ENCODE data around the gene BCL2L12.

DNA sequence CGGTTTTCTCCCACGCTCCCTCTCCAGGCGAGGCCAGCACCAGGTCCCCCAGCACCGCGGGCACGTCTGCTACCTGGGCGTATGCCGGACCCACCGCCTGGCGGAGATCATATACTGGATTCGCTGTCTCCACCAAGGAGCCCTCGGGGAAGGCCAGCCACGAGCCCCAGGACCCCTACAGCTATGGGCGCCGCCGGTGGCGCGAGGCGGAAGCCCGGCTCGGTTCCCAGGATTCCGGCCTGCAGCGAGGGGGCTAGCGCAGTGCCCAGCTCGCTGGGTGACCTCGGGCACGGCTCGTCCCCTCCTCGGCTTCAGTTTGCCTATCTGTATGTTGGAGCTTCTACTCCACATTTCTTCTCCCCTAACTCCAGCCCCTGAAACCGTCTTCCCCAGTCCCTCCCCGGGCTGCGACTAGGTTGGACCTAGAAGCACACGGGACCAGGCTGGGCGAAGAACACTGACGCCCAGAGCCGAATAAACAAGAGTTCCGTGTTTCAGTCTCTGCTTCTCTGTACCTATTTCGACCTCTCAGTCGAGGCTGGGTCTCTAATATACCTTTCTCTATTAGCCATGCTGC lies 24.4 kb downstream of the BCL2L12 start:
- TF ChIP-seq SIN3A (IDR thresholded peaks at IDR 0.05; ENCODE audit: borderline replicate concordance, insufficient read depth, low read length): no peak
- no peak for TF ChIP-seq FOXP2 (optimal IDR thresholded peaks at IDR 0.05; ENCODE audit: borderline replicate concordance, extremely low read depth, extremely low read length, insufficient read depth)
- TF ChIP-seq REST (IDR thresholded peaks at IDR 0.05; ENCODE audit: insufficient read depth in 1 of 2, low read depth in 2 of 2, low read length in 2 of 2): no peak

Measured in PFSK-1 (cell line).